Esophagus muscularis mucosa (tissue), 3 donors: Measurements from ENCODE around the gene NT5DC1.

Source experiments
- POLR2A ChIP-seq: fragments of 450-650 bp; IDR thresholded peaks from one replicate; pipeline ENCODE4 v1.6.1; 2017; ENCODE audit warnings: antibody characterized with exemption, moderate library complexity, mild to moderate bottlenecking, low read depth
- TF ChIP-seq, protein P1 (sequence below), 3 experiments: fragments of 200-600 bp in 2 of 3; fragments of 450-650 bp in 1 of 3; sonication (generic) in 2 of 3; IDR thresholded peaks; one replicate each; pipeline ENCODE4 v1.5.1; 2017 to 2019; ENCODE audit warnings: antibody characterized with exemption in 3 of 3, mild to moderate bottlenecking in 2 of 3, moderate library complexity in 1 of 3

DNA sequence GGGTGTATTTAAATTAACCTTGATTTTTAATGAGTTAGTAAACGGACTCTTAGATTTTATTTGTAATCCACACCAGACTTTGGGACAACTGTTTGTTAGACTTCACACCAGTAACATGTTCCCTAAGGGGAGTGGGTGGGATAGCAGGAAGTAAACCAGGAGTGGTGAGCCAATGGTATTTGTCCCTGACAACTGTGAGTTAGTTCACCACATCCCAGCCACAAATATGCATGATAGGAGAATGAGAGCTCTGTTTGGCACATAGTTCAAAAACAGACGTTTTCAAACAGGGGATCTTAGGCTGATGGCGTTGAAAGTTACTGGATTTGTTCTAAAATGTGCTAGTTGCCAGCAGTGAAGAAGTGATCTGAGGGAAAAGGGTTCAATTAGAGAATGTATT is 44.0 kb downstream of the NT5DC1 start:
- TF ChIP-seq POLR2A, result no peak
- TF ChIP-seq, protein P1, sequence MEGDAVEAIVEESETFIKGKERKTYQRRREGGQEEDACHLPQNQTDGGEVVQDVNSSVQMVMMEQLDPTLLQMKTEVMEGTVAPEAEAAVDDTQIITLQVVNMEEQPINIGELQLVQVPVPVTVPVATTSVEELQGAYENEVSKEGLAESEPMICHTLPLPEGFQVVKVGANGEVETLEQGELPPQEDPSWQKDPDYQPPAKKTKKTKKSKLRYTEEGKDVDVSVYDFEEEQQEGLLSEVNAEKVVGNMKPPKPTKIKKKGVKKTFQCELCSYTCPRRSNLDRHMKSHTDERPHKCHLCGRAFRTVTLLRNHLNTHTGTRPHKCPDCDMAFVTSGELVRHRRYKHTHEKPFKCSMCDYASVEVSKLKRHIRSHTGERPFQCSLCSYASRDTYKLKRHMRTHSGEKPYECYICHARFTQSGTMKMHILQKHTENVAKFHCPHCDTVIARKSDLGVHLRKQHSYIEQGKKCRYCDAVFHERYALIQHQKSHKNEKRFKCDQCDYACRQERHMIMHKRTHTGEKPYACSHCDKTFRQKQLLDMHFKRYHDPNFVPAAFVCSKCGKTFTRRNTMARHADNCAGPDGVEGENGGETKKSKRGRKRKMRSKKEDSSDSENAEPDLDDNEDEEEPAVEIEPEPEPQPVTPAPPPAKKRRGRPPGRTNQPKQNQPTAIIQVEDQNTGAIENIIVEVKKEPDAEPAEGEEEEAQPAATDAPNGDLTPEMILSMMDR (IDR thresholded peaks at IDR 0.05), result no peak
